ACC112 (cell line): ENCODE results near the gene ADISSP.
"Not testable (repeated sequence)": the region's sequence is repeated elsewhere in the genome, so short reads cannot be mapped to it uniquely, and the experiment has no call there.

Experiments used
- H2AFZ ChIP-seq: fragments of 200-600 bp; sonication (generic); one replicate; pipeline ENCODE4 v1.6.0; 2017; ENCODE audit warnings: antibody characterized with exemption, low read length; ENCODE audit not compliant: unreplicated experiment
- H3K27ac ChIP-seq: fragments of 200-600 bp; sonication (generic); 2 replicates; pipeline ENCODE4 v1.5.1; 2014; ENCODE audit warnings: low read depth, mild to moderate bottlenecking, antibody characterized with exemption, low read length, moderate library complexity
- H3K27me3 ChIP-seq: fragments of 200-600 bp; sonication (generic); 2 replicates; pipeline ENCODE4 v1.6.1; 2014; ENCODE audit warnings: mild to moderate bottlenecking, antibody characterized with exemption, low read length, moderate library complexity, mixed read lengths; ENCODE audit not compliant: insufficient read depth
- H3K36me3 ChIP-seq: fragments of 200-600 bp; sonication (generic); 2 replicates; pipeline ENCODE4 v1.6.1; 2016; ENCODE audit warnings: mild to moderate bottlenecking, antibody characterized with exemption, low read length, moderate library complexity, mixed read lengths; ENCODE audit not compliant: insufficient read depth
- H3K4me1 ChIP-seq: fragments of 200-600 bp; sonication (generic); one replicate; pipeline ENCODE4 v1.6.1; 2016; ENCODE audit warnings: low read length, mixed read lengths; ENCODE audit not compliant: insufficient read depth, unreplicated experiment, control insufficient read depth
- H3K4me3 ChIP-seq: fragments of 200-600 bp; sonication (generic); 2 replicates; pipeline ENCODE4 v1.5.1; 2014; ENCODE audit warnings: mild to moderate bottlenecking, low read depth, low read length
- H3K79me2 ChIP-seq: fragments of 200-600 bp; sonication (generic); one replicate; pipeline ENCODE4 v1.6.0; 2016; ENCODE audit warnings: low read length; ENCODE audit not compliant: control insufficient read depth, unreplicated experiment, insufficient read depth

ADISSP gene

DNA sequence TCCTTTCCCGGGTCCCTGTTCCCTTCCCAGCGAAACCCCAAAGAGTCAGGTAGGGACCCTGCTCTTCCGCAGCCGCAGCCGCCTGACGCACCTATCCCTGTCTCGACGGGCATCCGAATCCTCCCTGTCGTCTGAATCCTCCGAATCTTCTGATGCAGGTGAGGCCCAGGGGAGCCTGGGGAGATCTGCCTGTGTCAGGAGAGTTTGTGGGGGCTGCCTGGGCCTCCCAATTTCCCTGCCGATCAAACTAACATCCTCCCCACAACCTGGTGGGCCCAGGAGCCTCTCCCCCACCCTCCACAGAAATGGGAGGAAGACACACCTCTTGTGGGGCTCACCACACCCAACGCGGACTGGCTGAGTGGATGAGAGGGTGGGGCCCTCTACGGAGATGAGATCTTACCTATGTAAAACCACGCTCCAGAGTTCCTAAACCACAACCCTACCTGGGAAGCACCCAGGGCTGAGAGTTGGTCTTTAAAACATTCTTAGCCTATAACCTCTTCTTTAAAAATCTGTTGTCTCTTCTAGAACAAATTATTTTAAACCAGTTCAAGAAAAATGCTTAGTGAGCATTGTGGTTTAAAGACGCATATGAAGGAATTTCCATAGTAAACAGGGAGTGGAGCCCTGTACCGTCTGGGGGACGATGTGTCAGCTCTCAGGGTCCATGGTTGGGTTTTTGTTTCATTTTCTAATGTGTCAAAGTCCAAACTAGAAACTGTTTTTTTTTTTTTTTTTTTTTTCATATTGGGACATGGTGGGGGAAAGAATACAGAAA, 30.2 kb upstream of the ADISSP start:
- H2AFZ ChIP-seq = no peak overlapping the region
- H3K36me3 ChIP-seq = peaks cover 41% of the 10 kb centered on the region; the same call in 1 of the 2 replicates
- H3K79me2 ChIP-seq = peaks cover 55% of the 10 kb centered on the region
- no peaks in the 10 kb centered on the region for H3K27me3 ChIP-seq
- peaks cover 26% of the 10 kb centered on the region for H3K4me1 ChIP-seq
- peak overlapping the region; percentile 85 for H3K4me3 ChIP-seq
- H3K27ac ChIP-seq = peak overlapping the region; percentile 60

- peaks cover 55% of the 10 kb centered on the region for H3K79me2 ChIP-seq
- H3K27ac ChIP-seq = peak overlapping the region; percentile 60; the same call in 1 of the 2 replicates
Observed at GRCh38 chr20:3797226-3797545, 29.6 kb upstream of the ADISSP start.

DNA sequence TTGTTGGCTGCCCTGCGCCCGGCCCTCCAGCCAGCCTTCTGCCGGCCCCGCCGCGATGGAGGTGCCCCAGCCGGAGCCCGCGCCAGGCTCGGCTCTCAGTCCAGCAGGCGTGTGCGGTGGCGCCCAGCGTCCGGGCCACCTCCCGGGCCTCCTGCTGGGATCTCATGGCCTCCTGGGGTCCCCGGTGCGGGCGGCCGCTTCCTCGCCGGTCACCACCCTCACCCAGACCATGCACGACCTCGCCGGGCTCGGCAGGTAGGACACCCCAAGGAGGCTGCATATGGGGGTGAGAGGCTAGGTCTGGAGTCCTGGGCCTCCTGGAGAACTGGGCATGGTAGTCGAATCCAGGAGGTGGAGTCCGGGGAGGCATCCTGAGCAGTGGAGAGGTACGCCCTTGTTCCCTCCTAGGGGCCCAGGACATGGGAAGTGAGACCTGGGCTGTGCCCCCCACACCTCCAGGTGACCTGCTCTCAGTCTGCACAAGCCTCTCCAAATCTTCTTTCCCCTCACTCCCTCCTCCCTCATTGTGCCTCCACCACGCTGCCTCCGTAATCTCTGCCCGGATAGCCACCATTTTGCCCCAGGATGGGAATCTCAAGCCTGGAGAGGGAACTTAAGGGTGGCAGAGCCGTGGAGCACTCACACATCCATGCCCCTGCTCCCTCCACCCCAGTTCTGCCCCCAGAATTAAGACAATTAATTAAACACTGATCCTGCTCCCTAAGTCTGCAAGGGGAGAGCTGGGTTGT, 29.1 kb upstream of the ADISSP start:
- H3K4me3 ChIP-seq = peak overlapping the region; percentile 85
- H3K79me2 ChIP-seq = peaks cover 52% of the 10 kb centered on the region
- H3K27ac ChIP-seq = peak overlapping the region; percentile 60
- H2AFZ ChIP-seq = no peak overlapping the region
- H3K4me1 ChIP-seq = peaks cover 26% of the 10 kb centered on the region
- H3K27me3 ChIP-seq = no peaks in the 10 kb centered on the region
- H3K36me3 ChIP-seq = peaks cover 31% of the 10 kb centered on the region; the same call in 1 of the 2 replicates

More at GRCh38 chr20:3797226-3797545, 29.6 kb upstream of the ADISSP start:
- Histone ChIP-seq H3K4me1 (peaks cover 26% of the 10 kb centered on the region), H3K4me3 (peak overlapping the region; percentile 85), H2AFZ (no peak overlapping the region), H3K27me3 (no peaks in the 10 kb centered on the region), H3K36me3 (peaks cover 36% of the 10 kb centered on the region; the same call in 1 of the 2 replicates)

DNA sequence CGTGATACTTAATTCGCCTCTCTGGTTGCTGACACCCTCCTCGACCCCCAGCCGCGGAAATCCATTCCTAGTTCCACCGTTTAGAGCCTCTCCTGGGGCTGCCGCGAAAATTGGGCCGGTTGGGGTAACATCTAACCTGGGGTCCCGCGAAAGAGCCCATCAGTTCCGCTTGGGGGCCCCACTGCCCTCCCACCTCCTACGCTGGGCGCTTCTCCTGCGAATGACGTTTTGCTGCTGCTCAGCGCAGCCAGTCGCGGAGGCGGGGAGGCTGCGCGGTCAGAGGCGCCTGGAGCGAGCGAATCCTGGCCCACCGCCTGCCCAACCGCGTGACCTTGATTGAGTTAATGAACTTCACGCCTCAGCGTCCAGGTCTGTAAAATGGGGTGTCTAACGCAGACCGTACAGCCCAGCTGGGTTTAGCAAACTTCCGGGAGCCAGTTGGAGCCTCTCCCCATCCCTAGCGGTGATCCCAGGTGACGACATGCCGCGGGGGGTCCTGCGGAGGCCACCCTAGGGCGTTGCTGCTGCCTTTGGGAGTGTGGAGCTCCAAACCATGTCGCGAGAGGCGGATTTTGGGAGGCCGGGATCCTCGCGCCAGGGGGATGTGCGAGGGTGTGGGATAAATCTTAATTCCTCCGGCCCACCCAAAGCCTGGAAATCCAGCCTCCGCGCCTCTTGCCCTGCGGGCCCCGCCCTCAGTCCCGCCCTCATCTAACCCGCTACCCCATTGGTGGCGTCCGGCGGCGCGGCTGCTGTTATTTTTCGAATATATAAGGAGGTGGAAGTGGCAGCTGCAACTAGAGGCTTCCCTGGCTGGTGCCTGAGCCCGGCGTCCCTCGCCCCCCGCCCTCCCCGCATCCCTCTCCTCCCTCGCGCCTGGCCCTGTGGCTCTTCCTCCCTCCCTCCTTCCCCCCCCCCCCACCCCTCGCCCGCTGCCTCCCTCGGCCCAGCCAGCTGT, 28.2 kb upstream of the ADISSP start, which contains the start of gene CDC25B:
CDC25B (plus strand) TSS at position 800 of the 958 bp plus-strand sequence. CDS start 222 bp downstream, outside the sequence.
- no peaks in the 10 kb centered on the region for H3K27me3 ChIP-seq
- H3K4me1 ChIP-seq = peaks cover 26% of the 10 kb centered on the region
- peak within 1 kb of the TSS; percentile 90 for H3K27ac ChIP-seq
- H3K36me3 ChIP-seq = peaks cover 23% of the 10 kb centered on the region; the same call in 1 of the 2 replicates
- H3K79me2 ChIP-seq = peaks cover 43% of the 10 kb centered on the region
- peak within 1 kb of the TSS; percentile 85 for H3K4me3 ChIP-seq
- peak within 1 kb of the TSS; percentile 88 for H2AFZ ChIP-seq

DNA sequence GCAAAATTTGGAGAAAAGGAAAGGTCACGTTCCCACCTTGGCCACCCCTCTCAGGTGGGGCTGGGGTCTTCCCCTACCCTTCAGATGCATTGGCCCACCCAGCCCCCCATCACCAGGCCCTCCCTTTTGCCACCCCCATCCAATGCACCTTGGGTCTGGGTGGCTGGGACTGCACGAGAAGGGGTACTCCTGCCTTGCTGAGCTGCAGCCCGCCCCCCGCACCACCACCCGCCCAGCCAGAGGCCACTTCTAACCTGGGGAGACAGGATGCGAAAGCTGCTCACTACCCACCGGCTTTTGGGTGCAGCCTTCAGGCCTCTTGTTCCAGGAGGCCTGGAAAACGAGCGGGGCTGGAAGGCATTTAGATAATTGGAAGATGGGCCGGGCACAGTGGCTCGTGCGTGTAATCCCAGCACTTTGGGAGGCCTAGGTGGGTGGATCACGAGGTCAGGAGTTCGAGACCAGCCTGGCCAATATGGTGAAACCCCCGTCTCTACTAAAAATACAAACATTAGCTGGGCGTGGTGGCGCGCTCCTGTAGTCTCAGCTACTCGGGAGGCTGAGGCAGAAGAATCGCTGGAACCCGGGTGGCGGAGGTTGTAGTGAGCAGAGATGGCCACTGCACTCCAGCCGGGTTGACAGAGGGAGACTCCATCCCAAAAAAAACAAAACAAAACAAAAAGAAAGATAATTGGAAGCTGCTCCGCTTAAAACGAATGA, 27.3 kb upstream of the ADISSP start:
- Histone ChIP-seq H3K27ac (peak overlapping the region; percentile 90), H3K27me3 (no peaks in the 10 kb centered on the region), H3K4me1 (peaks cover 26% of the 10 kb centered on the region), H2AFZ (no peak overlapping the region), H3K79me2 (peaks cover 36% of the 10 kb centered on the region), H3K36me3 (peaks cover 17% of the 10 kb centered on the region; the same call in 1 of the 2 replicates), H3K4me3 (peak overlapping the region; percentile 85)

DNA sequence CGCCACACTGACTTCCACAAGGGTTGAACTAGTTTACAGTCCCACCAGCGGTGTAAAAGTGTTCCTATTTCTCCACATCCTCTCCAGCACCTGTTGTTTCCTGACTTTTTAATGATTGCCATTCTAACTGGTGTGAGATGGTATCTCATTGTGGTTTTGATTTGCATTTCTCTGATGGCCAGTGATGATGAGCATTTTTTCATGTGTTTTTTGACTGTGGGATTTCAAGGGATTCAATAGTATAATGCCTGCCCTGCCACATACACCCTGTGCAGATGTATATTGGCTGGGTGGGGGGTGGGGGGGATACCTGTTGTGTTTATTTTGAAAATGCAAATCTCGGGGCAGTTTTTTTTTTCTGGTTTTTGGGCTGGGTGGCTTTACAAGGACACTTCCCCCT, 26.6 kb upstream of the ADISSP start:
- H3K27me3 ChIP-seq, H3K27ac ChIP-seq, H2AFZ ChIP-seq, H3K4me3 ChIP-seq: not testable (repeated sequence)
- Histone ChIP-seq H3K4me1 (peaks cover 21% of the 10 kb centered on the region), H3K79me2 (peaks cover 29% of the 10 kb centered on the region), H3K36me3 (peaks cover 16% of the 10 kb centered on the region; the same call in 1 of the 2 replicates)

GRCh38 chr20:3789201-3789600, 21.6 kb upstream of the ADISSP start:
- not testable (repeated sequence) for H3K4me3 ChIP-seq, H2AFZ ChIP-seq, H3K27me3 ChIP-seq, H3K27ac ChIP-seq, H3K36me3 ChIP-seq
- Histone ChIP-seq H3K4me1 (peaks cover 28% of the 10 kb centered on the region), H3K79me2 (peaks cover 20% of the 10 kb centered on the region)

DNA sequence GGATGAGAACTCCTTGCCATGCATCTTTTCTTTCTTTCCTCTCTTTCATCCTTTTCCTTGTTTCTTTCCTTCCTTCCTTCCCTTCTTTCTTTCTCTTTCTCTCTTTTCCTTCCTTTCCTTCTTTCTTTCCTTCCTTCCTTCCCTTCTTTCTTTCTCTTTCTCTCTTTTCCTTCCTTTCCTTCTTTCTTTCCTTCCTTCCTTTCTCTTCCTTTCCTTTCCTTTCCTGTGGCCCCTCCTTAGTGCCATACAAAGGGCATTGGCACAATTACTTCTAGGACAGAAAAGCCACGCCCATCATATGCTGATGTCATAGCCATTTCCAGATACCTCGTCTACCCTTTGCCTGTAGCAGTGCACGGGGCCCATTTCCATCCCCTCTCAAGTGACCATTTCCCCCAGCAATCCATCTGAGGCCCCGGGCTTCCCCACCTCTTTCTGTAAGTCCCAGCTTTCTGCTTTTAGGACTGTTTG, 21.2 kb upstream of the ADISSP start:
- Histone ChIP-seq H3K27ac (no peak overlapping the region), H3K79me2 (peaks cover 25% of the 10 kb centered on the region), H3K36me3 (no peaks in the 10 kb centered on the region; the same call in 1 of the 2 replicates), H2AFZ (no peak overlapping the region), H3K27me3 (no peaks in the 10 kb centered on the region), H3K4me3 (no peak overlapping the region), H3K4me1 (peaks cover 33% of the 10 kb centered on the region)

- Histone ChIP-seq H3K4me3 (peak overlapping the region; percentile 77), H3K79me2 (peaks cover 32% of the 10 kb centered on the region), H3K36me3 (peaks cover 2% of the 10 kb centered on the region; the same call in 1 of the 2 replicates), H3K4me1 (peaks cover 36% of the 10 kb centered on the region), H3K27ac (no peak overlapping the region), H3K27me3 (no peaks in the 10 kb centered on the region), H2AFZ (peak overlapping the region; percentile 69)
Observed at GRCh38 chr20:3787324-3788014, 19.9 kb upstream of the ADISSP start.
